ENCODE data around the gene RAD51AP1.

DNA sequence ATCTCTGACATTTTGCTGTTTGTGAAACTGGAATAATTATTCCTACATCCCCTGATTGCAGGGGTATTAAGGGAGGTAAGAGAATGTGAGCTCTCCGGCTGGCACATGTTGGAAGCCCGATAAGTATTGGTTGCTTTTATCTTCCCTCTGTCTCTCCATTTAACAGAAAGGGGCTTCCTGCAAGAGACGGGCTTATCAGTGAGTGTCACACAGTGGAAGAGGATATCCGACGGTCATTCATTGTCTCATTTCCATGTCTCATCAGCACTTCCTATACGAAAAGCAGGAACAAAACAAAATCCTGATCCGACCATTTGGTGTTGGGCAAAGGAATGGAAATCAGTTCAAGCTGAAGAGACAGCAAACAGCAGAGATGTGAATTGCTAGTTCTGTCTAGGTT lies 34.0 kb downstream of the RAD51AP1 start:
- TF ChIP-seq EZH2 (IDR thresholded peaks at IDR 0.05; ENCODE audit: insufficient read depth, poor library complexity, severe bottlenecking): no peak
- TF ChIP-seq EZH2phosphoT487 (IDR thresholded peaks at IDR 0.05; ENCODE audit: insufficient read depth, low read depth): no peak

All from GM23248 (cell line).